HepG2 (cell line): Measurements from ENCODE around the gene PPOX. TPM values are rescaled to one million over a fixed set of nuclear protein-coding genes. Genes with fewer than 3 reads are reported as not detected.

ENCODE experiments used
- ARHGAP35 ChIP-seq: sonication (generic); formaldehyde crosslinking; IDR thresholded peaks from 2 replicates; pipeline ENCODE4 v1.9.0; 2022; ENCODE audit warnings: mild to moderate bottlenecking, inconsistent platforms, moderate library complexity, missing genetic modification reagents, borderline replicate concordance
- ATF3 ChIP-seq: sonication (generic); formaldehyde crosslinking; IDR thresholded peaks from 2 replicates; pipeline ENCODE4 v1.4.0; 2020; ENCODE audit warnings: missing genetic modification reagents
- DMAP1 ChIP-seq: IDR thresholded peaks from 2 replicates; pipeline ENCODE4 v1.6.1; 2016
- HNF4G ChIP-seq, 2 experiments: sonication (generic) in 1 of 2; formaldehyde crosslinking in 1 of 2; IDR thresholded peaks; 2 replicates each; pipeline versions ENCODE4 v1.4.0 to v1.6.1; 2011 to 2020; ENCODE audit warnings: borderline replicate concordance in 2 of 2, low read depth in 2 of 2, mild to moderate bottlenecking in 2 of 2, low read length in 1 of 2, missing genetic modification reagents in 1 of 2, moderate library complexity in 1 of 2
- KLF16 ChIP-seq, 2 experiments: sonication (generic) in 1 of 2; formaldehyde crosslinking in 1 of 2; IDR thresholded peaks; 2 replicates each; pipeline versions ENCODE4 v1.6.1 to v1.8.0; 2016 to 2023; ENCODE audit warnings: missing genetic modification reagents in 2 of 2, missing compliant biosample characterization in 1 of 2
- MEIS1 ChIP-seq: sonication (generic); formaldehyde crosslinking; IDR thresholded peaks from 2 replicates; pipeline ENCODE4 v1.9.0; 2021; ENCODE audit warnings: mild to moderate bottlenecking, missing genetic modification reagents, moderate library complexity, borderline replicate concordance
- SIN3A ChIP-seq: IDR thresholded peaks from 2 replicates; pipeline ENCODE4 v1.6.1; 2011; ENCODE audit warnings: low read depth, mild to moderate bottlenecking, control low read depth, low read length, borderline replicate concordance
- SPEN ChIP-seq: sonication (generic); formaldehyde crosslinking; IDR thresholded peaks from 2 replicates; pipeline ENCODE4 v1.5.1; 2020; ENCODE audit warnings: low read depth, mild to moderate bottlenecking, missing genetic modification reagents
- TARDBP ChIP-seq: sonication (generic); formaldehyde crosslinking; IDR thresholded peaks from 2 replicates; pipeline ENCODE4 v1.8.0; 2022; ENCODE audit warnings: mild to moderate bottlenecking, missing genetic modification reagents
- THYN1 ChIP-seq: sonication (generic); formaldehyde crosslinking; IDR thresholded peaks from 2 replicates; pipeline ENCODE4 v1.8.1; 2023; ENCODE audit warnings: low read depth, mild to moderate bottlenecking, moderate library complexity, missing genetic modification reagents, borderline replicate concordance
- ZBTB42 ChIP-seq: sonication (generic); formaldehyde crosslinking; IDR thresholded peaks from 2 replicates; pipeline ENCODE4 v1.5.0; 2020; ENCODE audit warnings: mild to moderate bottlenecking, missing genetic modification reagents
- ZC3H13 ChIP-seq: sonication (generic); formaldehyde crosslinking; IDR thresholded peaks from 2 replicates; pipeline ENCODE4 v1.8.1; 2023; ENCODE audit warnings: mild to moderate bottlenecking, missing genetic modification reagents, moderate library complexity
- ZNF143 ChIP-seq: sonication (generic); formaldehyde crosslinking; IDR thresholded peaks from 2 replicates; pipeline ENCODE4 v1.4.0; 2020; ENCODE audit warnings: missing genetic modification reagents
- ZNF34 ChIP-seq: sonication (generic); formaldehyde crosslinking; IDR thresholded peaks from 2 replicates; pipeline ENCODE4 v1.4.0; 2020; ENCODE audit warnings: mild to moderate bottlenecking, missing genetic modification reagents, borderline replicate concordance
- ZNF550 ChIP-seq: sonication (generic); formaldehyde crosslinking; IDR thresholded peaks from 2 replicates; pipeline ENCODE4 v1.4.0; 2020; ENCODE audit warnings: mild to moderate bottlenecking, missing genetic modification reagents, borderline replicate concordance
- ZNF569 ChIP-seq: sonication (generic); formaldehyde crosslinking; IDR thresholded peaks from 2 replicates; pipeline ENCODE4 v1.5.0; 2020; ENCODE audit warnings: mild to moderate bottlenecking, missing genetic modification reagents, moderate library complexity, borderline replicate concordance
- ZNF570 ChIP-seq: sonication (generic); formaldehyde crosslinking; IDR thresholded peaks from 2 replicates; pipeline ENCODE4 v1.4.0; 2020; ENCODE audit warnings: mild to moderate bottlenecking, missing genetic modification reagents, borderline replicate concordance
- ZNF629 ChIP-seq: sonication (generic); formaldehyde crosslinking; conservative IDR thresholded peaks from 2 replicates; pipeline ENCODE4 v1.5.0; 2020; ENCODE audit warnings: missing genetic modification reagents
- ZSCAN9 ChIP-seq: IDR thresholded peaks from 2 replicates; pipeline ENCODE4 v1.6.1; 2016; ENCODE audit warnings: borderline replicate concordance
- polyA plus RNA-seq, 8 experiments: library from polyadenylated mRNA; depleted of rRNA in 3 of 8; stranded (reverse) in 7 of 8; unstranded in 1 of 8; fragments of >200 nt; fragmentation: Illumina TruSeq in 4 of 8; extraction: Trizol in 4 of 8; gene quantifications; 2 replicates each; pipeline versions ENCODE4 v1.2.1 to v1.2.3, GENCODE V29; 2011 to 2016; ENCODE audit warnings: low read depth in 4 of 8, missing spikeins in 1 of 8, mixed read lengths in 1 of 8; ENCODE audit not compliant: insufficient read depth in 1 of 8
- total RNA-seq, 5 experiments: library from RNA; depleted of rRNA; stranded (reverse); fragments of >200 nt; fragmentation: Illumina TruSeq; extraction: Trizol; gene quantifications; 2 replicates each; pipeline ENCODE4 v1.2.3, GENCODE V29; 2016; ENCODE audit warnings: low read depth in 1 of 5
- TF ChIP-seq, protein P1 (sequence below): sonication (generic); formaldehyde crosslinking; IDR thresholded peaks from 2 replicates; pipeline ENCODE4 v1.8.0; 2022; ENCODE audit warnings: missing genetic modification reagents, mild to moderate bottlenecking, borderline replicate concordance
- TF ChIP-seq, protein P2 (sequence below): sonication (generic); formaldehyde crosslinking; IDR thresholded peaks from 2 replicates; pipeline ENCODE4 v1.4.0; 2020; ENCODE audit warnings: missing genetic modification reagents

PPOX gene
- total and polyA plus RNA-seq, 2 of the 13 experiments (the other 11 are each of a cell fraction or from before 2014, with no cell fraction given) = 15.5 to 27.7 TPM

DNA sequence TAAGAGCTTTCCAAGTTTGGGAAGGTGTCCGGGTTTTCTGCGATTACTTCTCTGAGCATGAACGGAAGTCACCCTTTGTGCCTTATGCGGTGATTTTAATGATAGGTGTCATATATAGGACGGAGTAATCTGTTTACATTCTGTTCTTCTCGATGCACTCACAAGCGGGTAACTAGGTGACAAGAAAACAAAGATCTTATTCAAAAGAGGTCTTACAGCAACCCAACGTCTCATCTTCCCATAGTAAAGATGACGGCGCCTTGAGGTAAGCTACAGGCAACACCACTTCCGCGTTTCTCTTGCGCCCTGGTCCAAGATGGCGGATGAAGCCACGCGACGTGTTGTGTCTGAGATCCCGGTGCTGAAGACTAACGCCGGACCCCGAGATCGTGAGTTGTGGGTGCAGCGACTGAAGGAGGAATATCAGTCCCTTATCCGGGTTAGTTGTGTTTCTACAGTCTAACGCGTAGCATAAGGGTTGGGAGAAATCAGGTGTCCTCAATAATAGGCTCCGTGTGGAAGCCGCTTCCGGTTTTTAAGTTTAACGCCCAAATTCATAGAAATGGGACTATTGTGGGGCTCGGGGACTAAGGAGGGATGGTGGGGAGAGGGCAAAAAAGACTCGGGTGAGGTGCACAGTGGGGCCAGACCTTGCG lies 12.4 kb upstream of the PPOX start, which contains the start of gene UFC1 (continued):
- TF ChIP-seq KLF16 (CRISPR knock-in tag; IDR thresholded peaks at IDR 0.05) (peak in 1 of 2 experiments; percentile 70; a peak in 1 of 4 replicates), ZNF569 (CRISPR knock-in tag) (no peak), HNF4G (IDR thresholded peaks at IDR 0.05; ENCODE audit: borderline replicate concordance, low read depth, low read length) (0 out of 2 replicates have a peak, but pooled peaks have one; percentile 0), HNF4G (CRISPR knock-in tag; IDR thresholded peaks at IDR 0.05; ENCODE audit: borderline replicate concordance, low read depth) (0 out of 2 replicates have a peak, but pooled peaks have one; percentile 31), MEIS1 (CRISPR knock-in tag) (0 out of 2 replicates have a peak, but pooled peaks have one; percentile 80), ZC3H13 (CRISPR knock-in tag) (0 out of 2 replicates have a peak, but pooled peaks have one; percentile 48), ATF3 (no peak), ZNF629 (peak; percentile 76; the same call in 1 of the 2 replicates), ZNF570 (CRISPR knock-in tag) (no peak), TARDBP (CRISPR knock-in tag) (peak; percentile 87), ZSCAN9 (CRISPR knock-in tag) (0 out of 2 replicates have a peak, but pooled peaks have one; percentile 27), SIN3A (0 out of 2 replicates have a peak, but pooled peaks have one; percentile 63), THYN1 (CRISPR knock-in tag) (no peak), ARHGAP35 (CRISPR knock-in tag) (no peak), DMAP1 (peak; percentile 95; the same call in 1 of the 2 replicates), ZBTB42 (no peak), ZNF34 (CRISPR knock-in tag) (no peak; the same call in 1 of the 2 replicates), ZNF550 (CRISPR knock-in tag) (no peak), ZNF143 (CRISPR knock-in tag) (peak; percentile 48; the same call in 1 of the 2 replicates), SPEN (peak; percentile 52)
- TF ChIP-seq, protein P1, sequence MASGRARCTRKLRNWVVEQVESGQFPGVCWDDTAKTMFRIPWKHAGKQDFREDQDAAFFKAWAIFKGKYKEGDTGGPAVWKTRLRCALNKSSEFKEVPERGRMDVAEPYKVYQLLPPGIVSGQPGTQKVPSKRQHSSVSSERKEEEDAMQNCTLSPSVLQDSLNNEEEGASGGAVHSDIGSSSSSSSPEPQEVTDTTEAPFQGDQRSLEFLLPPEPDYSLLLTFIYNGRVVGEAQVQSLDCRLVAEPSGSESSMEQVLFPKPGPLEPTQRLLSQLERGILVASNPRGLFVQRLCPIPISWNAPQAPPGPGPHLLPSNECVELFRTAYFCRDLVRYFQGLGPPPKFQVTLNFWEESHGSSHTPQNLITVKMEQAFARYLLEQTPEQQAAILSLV (CRISPR knock-in tag) = peak; percentile 33; the same call in 1 of the 2 replicates
- TF ChIP-seq, protein P2, sequence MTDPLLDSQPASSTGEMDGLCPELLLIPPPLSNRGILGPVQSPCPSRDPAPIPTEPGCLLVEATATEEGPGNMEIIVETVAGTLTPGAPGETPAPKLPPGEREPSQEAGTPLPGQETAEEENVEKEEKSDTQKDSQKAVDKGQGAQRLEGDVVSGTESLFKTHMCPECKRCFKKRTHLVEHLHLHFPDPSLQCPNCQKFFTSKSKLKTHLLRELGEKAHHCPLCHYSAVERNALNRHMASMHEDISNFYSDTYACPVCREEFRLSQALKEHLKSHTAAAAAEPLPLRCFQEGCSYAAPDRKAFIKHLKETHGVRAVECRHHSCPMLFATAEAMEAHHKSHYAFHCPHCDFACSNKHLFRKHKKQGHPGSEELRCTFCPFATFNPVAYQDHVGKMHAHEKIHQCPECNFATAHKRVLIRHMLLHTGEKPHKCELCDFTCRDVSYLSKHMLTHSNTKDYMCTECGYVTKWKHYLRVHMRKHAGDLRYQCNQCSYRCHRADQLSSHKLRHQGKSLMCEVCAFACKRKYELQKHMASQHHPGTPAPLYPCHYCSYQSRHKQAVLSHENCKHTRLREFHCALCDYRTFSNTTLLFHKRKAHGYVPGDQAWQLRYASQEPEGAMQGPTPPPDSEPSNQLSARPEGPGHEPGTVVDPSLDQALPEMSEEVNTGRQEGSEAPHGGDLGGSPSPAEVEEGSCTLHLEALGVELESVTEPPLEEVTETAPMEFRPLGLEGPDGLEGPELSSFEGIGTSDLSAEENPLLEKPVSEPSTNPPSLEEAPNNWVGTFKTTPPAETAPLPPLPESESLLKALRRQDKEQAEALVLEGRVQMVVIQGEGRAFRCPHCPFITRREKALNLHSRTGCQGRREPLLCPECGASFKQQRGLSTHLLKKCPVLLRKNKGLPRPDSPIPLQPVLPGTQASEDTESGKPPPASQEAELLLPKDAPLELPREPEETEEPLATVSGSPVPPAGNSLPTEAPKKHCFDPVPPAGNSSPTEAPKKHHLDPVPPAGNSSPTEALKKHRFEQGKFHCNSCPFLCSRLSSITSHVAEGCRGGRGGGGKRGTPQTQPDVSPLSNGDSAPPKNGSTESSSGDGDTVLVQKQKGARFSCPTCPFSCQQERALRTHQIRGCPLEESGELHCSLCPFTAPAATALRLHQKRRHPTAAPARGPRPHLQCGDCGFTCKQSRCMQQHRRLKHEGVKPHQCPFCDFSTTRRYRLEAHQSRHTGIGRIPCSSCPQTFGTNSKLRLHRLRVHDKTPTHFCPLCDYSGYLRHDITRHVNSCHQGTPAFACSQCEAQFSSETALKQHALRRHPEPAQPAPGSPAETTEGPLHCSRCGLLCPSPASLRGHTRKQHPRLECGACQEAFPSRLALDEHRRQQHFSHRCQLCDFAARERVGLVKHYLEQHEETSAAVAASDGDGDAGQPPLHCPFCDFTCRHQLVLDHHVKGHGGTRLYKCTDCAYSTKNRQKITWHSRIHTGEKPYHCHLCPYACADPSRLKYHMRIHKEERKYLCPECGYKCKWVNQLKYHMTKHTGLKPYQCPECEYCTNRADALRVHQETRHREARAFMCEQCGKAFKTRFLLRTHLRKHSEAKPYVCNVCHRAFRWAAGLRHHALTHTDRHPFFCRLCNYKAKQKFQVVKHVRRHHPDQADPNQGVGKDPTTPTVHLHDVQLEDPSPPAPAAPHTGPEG = peak; percentile 61; the same call in 1 of the 2 replicates
